Esophagus mucosa (tissue), 1 donor: Measurements from ENCODE around the gene FZD7. TPM values are rescaled to one million over a fixed set of nuclear protein-coding genes. Genes with fewer than 3 reads are reported as not detected.

Experiments used
- ATAC-seq: fragments of 200-7000 bp; cut with Tn5 transposase; one replicate; pipeline ENCODE4 v1.9.1; 2020
- total RNA-seq: library from RNA; stranded (reverse); gene quantifications from one replicate; pipeline ENCODE4 v1.2.4, GENCODE V29; 2023
- donor health status: DM: yes; HTN: yes; CAD: no.

The FZD7 gene
- 3.0 TPM for total RNA-seq

DNA sequence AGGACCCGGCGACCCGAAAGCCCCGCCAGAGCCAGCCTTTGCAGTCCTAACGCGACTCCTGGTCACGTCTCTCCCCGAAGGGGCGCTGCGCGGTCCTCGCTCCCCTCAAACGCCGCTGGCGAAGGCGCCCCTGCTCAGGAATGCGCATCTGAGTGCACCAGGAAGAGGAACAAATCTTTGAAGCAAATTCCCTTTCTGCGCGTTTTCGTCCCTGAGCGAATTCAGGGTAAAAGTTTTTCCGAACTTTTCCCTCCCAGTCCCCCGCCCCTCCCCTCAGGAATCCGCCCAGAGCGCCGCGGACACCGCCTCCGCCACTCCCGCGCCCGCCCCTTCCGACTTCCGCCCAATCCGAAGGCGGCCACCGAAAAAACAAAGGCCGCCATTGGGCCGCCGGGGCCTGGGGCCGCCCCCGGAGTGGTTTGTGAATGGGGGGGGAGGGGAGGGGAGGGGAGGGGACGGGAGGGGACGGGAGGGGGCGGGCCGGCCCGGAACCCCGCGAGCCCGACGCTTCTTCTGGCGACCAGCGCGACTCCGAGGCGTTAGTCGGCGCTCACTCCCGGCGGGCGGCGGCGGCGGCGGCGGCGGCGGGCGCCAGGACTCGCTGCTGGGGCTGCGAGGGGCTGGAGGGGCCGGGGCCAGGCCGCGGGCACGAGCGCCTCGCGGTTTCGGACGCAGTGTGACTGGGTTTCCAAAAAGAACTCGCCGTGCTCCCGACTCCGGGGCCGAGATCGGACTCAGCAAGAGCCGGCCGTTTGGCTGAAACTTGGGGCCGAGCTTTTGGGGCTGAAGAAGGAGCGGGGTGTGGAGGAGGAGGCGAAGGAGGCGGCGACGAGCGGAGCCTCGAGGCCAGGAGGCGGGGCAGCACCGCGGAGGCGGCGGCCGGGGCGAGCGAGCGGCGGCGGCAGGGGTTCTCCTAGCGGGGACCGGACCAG is at the start of gene FZD7:
FZD7 (plus strand) TSS at position 539 of the 932 bp plus-strand sequence. CDS start 793 bp downstream, outside the sequence.
- peak; percentile 93 for ATAC-seq

DNA sequence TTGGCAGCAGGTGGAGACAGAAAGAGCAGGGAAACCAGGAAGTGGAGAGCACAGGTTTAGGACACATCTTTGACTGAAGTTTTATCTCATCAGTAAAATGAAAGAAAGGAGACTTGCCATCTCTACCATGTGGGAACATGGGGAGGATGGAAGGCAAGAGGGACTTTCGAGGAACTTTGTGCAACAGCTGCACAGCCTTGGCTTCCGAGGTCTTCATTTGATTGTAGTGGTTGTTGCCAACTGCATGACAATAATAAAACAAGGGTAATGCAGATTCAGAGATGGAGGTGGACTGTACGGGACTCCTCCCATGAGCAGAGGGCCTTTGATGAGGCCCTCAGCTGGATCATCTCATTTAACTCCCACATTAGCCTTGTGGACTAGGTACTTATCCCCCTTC is 49.3 kb upstream of the FZD7 start:
- no peak for ATAC-seq

DNA sequence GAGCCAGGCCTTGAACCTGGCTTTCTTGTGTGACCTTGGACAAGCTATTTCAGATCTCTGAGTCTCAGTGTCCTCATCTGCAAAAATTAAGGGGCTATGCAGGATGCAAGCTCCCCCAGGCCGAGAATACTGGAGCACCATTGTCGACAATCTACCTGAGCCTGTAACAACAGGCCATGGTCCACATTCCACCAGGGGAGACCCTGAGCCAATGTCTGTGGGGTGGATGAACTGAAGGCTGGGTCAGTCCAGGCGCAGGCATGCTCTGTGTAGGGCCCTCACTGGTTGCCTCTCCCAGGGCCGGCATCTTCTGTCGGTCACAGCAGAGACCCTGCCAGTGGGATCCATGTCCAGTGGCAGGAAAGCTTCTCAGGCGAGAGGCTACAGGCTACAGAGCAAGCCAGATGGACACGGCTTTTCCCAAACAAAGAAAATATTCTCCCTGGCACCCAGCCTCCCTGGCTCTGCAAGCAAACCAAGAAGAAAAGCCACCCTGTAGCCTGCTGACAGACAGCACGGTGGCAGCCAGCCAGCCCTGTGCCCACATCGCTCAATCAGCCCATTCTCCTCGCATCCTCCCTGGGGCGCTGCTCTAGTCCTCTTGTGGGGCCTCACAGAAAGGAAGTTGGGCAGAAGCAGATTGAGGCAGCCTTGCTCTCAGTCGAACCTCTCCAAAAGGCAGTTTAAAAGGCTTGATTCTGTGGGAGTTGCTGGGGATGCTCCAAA is 48.7 kb upstream of the FZD7 start:
- ATAC-seq: no peak

DNA sequence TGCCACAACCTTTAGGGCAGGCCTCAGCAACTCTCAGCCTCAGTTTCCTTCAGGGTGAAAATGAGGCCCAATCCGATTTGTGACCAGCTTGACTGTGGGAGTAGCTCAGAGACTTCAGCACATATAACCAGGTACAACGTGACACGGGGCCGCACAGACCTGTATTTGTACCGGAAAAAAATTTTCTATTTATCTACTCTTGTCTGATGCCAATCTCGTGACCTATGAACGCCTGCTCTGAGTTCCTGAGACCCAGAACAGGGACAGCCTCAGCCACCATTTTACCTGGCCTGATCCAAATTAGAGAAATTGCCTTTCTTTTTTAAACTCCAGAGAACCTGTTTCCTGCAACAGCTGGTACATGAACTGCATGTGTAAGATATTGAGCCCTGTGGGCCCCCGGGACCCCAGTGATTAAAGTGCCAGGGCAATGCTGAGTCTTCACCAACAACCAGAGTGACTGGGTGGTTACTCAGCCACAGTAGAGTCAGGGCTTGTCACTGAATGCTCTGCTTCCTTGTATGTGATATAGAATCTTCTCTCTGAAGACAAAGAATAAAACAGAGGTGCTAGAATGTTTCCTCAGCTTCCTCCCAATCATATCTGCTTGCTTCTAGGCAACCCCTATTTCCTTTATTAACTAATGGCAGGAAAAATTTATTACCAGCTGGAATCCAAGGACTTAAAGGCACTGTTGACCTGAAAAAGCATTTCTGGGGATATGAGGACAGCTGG is 47.8 kb upstream of the FZD7 start:
- ATAC-seq: peak; percentile 63

DNA sequence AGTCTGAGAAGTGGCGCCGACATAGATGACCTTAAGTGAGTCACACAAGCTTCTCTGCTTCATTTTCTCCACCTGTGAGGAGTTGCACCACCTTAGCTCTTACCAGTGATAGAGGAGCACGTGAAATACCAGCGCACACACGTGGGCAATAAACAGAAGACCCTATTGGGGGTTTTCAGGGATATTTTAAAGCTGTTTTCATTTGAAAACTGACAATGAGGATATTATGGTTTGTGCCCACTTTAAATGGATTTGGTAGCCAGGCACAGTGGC is 47.3 kb upstream of the FZD7 start:
- peak; percentile 41 for ATAC-seq

DNA sequence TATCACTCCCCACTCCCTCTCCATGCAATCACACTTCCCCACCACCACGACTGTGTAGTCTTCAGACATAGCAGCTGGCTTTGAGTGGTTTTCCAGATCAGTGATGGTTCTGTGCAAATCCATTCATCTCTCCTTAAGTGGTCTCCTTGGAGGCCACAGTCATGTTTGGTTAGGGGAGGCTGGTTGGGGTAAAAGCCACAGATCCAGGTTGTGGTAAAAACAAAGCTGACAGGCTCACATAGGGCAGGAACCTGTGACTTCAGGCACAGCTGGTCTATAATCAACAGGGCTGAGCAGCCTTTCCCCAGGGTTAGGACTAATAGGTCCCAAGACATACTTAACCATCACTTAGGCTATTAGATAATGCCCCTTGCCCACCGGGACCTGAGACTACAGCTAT is 46.2 kb upstream of the FZD7 start:
- no peak for ATAC-seq

DNA sequence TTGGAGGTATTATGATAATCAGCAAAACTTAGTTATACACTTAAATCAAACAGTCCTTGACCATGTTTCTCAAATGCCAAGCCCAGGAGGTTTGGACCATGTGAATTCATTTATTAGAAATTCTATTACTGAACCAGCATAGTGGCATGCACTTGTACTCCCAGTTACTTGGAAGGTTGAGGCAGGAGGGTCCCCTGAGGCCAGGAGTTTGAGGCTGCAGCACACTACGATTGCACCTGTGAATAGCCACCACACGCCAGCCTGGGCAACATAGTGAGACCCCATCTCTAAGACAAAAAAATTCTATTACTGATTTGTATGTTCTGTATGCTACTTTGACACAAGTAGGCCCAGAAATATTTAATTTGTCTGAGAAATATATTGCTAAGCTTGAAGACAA is 43.6 kb upstream of the FZD7 start:
- no peak for ATAC-seq

DNA sequence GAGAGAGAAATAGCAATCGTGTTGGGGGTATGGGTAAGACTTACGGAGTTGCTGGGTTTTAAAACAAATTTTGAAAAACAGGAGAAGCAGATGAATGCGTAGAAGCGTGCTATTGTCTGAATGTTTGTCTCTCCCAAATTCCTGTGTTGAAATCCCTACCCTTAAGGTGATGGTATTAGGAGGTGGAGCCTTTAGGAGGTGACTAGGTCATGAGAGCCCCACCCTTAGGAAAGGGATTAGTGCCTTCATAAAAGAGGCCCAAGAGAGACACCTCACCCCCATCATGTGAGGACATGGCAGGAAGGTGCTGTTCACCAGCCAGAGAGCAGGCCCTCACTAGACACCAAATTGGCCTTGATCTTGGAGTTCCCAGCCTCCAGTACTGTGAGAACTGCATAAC is 40.7 kb upstream of the FZD7 start:
- ATAC-seq: peak; percentile 79

DNA sequence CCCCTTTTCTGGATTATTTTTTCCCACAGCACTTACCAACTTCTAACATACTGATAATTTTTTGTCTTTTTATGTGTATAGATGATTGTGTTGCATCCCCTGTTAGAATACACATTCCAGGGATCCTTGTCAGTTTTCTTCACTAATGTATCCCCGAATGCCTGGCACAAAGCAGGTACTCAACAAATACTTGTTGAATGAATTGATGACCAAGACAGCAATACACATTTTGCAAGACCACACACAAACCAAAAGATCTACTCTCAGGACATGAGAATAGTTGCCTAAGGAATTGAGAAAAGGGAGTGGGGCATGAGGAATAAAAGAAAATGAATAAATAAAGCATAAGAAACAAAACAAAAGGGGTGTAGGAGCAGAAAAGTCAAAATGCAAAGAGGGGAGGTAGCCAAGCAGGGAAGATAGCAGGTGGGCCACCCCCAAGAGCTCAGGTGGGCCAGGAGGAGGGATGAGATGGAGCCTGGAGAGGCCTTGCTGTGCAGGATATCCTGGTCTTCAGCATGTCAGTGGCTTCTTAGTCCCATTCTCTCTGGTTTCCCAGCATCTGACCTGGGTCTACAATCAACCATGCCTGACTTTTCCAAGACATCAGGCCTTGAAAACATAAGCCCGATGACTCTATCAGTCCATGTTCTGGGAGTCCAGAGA is 38.5 kb upstream of the FZD7 start:
- ATAC-seq: no peak

DNA sequence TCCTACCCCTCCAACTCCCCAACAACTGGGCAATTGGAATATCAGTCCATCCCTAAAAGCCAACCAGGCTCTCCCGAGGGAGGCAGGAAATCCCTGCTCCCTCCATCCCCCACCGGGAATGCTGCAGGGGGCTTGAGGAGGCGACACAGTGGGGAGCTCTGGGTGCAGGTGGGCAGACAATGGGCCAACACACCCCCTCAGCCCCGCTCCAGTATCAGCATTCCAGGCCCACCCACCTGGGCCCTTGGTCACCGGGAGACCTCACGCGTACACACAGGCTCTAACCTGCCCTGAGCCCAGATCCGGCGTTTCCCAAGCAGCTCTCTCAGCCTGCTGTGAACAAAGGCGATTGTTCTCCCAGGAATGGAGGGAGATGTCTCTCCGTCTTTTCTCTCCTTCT is 37.6 kb upstream of the FZD7 start:
- ATAC-seq: peak; percentile 56

DNA sequence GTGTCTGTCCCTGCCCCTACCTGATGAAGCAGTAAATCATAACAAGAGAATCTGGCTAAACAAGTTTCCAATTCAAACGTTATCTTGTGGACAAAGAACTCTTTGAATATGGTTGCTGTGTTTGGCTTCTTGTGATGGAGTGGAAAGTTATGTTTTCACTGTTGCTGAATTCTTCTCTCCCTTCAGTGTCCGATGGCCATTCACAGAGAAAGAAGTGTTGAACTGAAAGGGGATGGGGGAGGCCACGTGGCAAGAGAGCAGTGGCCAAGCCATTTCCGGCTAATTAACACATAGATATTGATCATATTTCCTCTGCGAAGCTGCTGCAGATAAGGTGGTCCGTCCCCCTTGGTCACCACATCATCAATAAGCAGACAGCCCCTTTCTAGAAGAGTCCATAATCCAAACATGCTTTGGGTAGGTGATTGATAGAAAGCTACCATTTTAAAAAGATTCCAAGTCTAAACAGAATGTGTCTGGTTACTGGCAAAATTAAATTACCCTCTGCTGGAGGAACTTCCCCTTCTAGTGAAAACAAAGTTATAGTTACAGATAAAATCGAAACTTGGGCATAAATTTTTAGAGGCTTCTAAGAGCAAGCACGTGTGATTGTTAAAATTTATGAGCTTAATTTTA is 36.9 kb upstream of the FZD7 start:
- ATAC-seq: no peak

DNA sequence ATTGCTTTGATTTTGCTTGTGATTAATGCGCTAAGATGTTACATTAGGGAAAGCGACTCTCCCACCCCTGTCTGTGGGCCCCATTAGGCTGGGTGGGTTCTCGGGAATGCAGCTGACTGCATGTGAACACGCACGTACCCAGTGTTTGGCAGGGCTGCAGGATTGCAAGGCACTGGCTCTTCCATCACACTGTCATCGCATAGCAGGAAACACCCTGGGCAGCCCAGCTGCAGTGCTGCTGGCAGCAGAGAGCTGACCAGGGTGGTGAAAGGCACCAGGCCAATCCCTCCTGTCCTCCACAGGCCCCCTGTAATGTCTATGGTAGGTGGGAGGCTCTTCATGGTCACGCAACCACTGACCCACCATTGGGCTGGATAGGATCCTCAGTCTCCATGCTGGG is 34.4 kb upstream of the FZD7 start:
- ATAC-seq: no peak

DNA sequence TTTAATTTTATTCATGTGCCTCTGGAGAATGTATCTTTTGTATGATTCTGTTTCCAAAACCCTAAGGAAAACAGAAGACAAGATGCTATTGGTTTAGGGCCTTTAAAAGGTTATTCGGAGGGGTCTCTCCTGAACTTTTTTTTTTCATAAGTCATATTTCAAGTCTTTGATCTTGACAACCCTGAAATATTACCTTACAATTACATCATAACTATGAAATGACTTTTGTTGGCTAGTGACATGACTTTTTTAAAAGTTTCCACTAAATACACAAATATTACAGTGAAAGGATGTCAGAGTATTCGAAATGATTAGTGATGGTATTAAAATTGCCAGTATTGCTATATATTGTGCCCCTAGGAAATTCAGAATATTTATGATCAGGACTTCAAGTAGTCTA is 31.8 kb upstream of the FZD7 start:
- ATAC-seq: no peak

DNA sequence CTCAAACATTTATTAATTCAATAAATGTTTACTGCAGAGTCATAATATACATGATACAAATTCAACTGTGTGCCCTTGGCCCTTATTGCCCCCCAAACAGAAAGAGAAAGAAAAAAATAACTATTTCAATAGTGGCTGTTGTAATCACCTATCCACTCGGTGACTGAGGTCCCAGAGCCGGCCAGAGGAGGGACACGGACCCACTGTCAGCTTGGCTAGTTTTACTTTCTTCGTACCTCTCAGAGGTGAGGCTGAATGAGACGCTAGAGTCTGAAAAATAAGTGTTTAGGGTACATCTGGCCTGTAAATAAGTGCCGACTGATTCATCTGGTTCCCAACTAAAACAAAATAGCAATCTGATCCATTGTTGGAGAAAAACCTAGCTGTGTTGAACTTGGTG is 31.3 kb upstream of the FZD7 start:
- ATAC-seq: no peak

DNA sequence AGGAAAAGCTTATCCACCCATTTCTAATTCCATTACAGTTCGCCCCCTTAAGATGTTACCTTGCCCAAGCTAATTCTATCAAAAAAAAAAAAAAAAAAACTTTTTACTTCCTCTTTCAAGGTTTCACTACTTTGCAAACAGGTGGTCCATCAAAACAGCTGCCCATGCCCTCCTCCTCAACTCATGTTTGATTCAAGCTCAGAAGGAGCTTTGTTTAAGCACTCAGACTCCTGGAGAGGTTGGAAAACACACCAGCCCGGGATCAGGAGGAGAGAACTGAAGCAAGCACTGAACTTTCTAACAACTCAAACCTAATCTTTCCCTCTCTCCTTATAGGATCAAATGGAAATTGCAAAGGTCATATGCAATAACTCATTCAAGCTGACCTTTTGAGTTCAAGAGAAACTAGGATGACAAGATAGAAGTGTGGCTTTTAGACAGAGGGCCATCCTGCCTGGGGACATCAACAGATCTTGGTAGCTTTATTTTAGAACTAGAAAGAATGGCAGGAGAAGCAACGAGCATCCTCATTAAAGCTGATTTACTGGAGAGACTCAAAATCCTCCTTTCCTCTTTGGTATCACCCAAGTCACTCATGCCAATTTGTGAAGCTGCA is 28.3 kb upstream of the FZD7 start:
- no peak for ATAC-seq

DNA sequence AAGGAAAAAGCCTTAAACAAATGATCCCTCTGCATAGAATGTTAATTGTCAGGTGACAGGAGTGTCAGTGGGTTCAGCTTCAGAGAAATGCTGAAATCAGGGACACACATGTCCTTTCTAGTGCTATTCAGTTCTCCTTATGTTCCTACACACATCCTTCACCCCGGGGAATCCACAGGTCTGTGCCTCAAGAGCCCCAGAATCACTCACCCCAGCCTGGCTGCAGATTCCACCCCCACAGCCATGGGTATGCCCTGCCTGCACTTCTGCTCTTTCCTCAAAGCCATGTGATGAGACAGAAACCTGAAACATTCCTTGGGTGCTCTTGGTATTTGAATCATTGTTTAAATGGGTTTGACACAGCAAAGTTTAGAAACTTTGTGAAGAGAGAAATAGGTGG is 27.4 kb upstream of the FZD7 start:
- no peak for ATAC-seq

DNA sequence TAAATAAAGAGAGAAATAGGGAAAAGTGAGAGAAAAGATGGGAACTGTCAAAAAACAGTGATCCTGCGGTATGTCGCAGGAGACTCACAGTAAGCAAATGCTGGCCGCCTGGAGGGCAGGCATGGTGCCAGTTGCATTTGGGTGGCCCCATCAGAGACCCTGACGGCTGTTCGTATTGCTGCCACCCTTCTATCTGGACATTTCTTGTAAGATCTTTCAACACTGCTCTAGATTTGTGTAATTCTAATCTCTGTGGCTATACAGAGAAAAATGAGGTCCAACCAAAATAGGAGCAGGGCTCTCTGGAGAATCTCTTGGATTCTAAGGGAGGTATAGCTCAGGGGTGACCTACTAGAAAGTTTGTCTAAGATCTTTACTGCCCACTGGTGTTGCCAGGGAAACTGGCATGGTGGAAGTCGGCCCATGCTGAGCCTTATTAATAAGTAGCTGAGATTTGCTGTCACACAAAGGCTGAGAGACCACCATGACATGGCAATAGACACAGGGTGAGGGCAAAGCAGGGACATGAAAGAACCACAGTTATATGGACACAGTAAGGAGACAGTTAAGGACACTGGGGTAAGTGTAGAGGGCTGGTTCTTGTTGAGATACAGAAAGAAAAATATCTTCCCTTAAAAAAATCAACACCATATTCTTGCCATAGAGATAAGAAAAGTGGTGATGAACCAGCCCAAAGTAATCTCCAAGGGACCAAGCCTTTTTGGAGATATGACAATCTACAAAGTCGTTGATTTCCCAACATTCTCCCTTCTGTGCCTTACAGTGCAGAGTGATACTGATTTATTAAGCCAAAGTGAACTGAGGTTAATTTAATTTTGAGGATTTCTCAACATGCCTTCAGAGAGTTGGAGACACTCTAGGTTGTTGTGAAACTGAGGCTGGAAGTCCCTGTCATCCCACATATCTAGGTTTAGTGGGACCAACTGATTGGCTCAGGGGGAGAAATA is 26.4 kb upstream of the FZD7 start:
- ATAC-seq: no peak

DNA sequence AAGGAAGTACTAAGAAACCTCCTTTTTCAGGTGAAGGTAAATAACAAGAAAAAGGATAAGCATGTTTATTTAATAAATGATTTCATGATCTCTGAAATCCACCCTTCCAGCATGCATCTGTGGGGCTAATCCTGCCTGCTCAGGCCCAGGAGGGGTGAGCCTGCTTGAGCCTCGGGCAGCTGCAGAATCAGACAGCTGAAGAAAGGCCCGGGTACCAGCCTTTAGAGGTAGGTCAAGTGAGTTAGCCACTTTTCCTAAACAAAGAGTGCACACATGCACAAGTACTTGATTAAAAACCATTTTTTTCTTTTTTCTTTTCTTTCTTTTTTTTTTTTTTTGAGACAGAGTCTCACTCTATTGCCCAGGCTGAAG is 25.7 kb upstream of the FZD7 start:
- ATAC-seq: no peak

DNA sequence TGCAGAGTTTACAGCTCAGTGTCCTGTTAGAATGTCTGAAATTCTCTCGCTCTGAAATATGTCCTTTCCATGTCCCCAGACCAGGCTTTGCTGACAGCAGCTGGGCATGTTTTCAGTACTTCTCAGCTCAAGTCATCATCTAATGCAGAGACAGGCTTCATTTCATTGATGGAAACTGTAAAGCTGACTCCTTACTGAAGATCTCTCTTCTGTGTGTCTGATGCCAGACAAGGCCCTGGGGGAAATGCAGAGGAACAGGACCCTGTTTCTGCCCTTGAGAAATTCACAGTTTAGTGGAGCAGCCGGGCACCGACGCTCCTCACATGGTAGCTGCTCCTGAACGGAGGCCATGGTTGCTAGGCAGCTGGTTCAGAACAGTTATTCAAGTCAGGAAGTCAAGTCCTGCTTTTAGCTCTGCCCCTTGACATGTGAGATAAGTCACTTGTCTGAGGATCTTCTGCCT is 24.6 kb upstream of the FZD7 start:
- ATAC-seq: no peak

DNA sequence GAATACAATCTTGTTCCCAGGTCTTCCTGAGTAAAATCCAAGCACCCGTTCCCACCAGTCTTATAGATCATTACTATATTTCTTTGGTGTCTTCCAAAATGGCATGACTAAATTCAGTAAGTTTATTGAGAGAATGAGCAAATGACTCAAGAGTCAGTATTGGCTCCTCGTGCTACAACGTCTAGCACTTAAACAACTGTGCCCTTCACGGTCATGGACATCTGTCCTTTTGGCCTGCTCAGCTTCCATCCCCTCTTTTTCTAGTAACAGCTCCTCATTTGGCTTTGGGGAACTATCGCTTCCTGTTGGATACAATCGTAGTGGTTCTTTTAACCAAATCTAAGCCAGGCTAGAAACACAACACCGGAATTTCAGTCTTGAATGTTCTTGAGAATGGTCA is 24.1 kb upstream of the FZD7 start:
- no peak for ATAC-seq

DNA sequence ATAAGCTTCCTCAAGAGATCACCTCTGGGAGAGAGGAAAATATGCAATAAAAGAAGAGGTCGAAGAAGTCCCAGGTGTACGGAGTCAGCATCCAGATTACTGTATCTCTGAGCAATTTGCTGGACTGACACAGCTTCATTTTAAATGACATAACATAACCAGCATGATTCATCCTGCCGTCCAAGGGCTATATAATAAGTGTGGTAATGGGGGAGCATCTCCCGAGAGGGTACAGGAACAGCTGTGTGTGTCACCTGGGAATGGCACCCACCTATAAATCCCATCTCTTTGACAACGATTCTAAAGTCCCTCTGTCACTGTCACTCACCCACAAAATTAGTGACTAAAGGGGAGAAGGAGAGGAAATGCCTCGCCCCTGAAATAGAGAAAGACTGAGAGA is 19.3 kb upstream of the FZD7 start:
- ATAC-seq: no peak
